Kidney capillary endothelial cell (primary cell): Measurements from ENCODE around the gene WNT7A.
"Not testable (repeated sequence)": the region's sequence is repeated elsewhere in the genome, so short reads cannot be mapped to it uniquely, and the experiment has no call there.

Source experiments
- DNase-seq: peaks from one replicate; pipeline ENCODE4 v3.0.0-alpha.2; 2018; ENCODE audit warnings: low spot score

WNT7A gene

DNA sequence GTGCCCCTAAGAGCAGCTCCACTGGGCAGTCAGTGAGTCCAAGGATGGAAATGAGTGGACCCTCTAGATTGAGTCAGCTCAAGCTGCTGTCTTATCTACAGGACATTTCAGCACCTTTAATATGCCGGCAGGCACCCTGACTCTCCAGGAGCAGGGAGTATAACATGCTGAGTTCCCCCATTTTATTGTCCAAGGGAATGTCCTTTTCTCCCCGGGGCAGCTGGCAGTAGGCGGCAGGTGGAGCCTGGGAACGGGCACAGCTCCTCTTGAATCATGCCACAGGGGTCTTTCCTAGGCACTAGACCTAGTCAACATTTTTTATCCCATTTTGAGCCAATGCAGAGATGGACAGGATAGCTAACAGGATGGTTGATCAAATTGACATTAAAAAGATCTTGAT is 14.8 kb downstream of the WNT7A start:
- DNase-seq, result no peak

DNA sequence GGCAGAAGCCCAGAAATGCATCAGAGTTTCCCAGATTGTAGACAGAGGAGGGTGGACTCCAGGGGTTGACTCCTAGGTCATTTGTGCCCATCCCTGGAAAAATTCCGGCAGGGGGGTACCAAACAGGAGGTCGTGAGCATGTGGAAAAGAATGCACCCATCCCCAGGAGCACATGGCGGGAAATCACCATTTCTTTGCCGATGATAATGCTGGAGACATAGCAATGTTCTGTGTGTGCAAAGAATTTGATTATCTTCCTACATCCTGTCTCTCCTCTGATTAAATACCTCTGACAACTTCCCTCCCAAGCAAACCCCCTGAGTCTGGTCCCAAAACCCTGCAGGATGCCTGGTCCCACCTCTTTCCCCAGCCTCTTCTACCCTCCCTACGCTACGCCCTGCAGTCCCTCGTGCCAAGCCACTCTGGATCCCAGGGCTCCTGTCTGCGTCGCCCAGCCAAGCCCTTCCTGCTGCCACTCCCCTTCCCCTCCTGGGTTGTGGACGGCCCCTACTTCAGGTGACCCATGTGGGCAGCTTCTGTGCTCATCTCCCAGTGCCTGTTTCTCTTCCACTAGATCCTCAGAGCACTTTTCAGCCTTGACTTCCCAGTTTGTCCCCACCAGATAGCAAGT is 15.8 kb downstream of the WNT7A start:
- no peak for DNase-seq

DNA sequence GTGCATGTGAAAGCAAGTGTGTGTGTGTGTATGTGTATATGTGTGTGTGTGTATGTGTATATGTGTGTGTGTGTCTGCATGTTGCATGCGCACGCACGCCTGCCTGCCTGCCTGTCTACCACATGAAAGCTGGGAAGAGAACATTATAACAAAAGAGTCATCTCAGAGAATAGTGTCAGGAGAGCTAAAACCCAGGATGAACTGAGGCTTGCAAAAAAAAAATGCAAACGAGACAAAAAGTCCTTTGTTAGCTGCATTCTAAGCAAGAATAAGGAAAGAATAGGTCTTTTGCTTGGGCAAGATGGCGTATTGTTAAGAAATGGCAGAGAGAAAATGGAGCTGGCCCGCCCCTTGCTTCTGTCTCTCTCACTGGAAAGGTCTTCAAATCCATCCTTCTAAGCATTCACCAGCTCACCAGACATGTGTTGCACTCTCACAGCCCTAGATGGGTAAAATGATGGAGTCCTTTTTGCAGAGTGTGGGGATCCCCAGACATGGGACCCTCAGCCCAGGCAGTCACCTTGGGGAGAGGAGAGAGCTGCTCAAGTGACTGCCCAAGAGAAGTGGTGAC is 16.4 kb downstream of the WNT7A start:
- DNase-seq, result no peak

DNA sequence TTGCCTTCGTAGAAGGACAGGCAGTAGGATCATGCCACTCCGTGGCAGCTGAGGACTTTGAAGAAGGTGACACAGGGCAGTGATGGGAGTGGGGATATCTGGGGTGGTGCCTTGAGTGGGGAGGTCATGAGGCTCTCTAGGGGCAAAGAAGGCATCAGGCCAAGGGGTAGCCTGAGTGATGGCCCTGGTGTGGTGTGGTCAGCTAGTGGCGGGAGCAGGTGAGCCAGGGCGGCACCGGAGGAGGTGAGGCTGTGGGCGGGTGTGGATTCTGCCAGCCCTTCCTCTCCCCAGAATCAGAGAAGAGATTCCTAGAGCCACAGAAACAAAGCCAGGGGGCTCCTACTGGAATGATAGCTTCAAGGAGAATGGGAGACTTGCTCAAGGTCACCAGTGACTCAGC is 18.4 kb downstream of the WNT7A start:
- no peak for DNase-seq

DNA sequence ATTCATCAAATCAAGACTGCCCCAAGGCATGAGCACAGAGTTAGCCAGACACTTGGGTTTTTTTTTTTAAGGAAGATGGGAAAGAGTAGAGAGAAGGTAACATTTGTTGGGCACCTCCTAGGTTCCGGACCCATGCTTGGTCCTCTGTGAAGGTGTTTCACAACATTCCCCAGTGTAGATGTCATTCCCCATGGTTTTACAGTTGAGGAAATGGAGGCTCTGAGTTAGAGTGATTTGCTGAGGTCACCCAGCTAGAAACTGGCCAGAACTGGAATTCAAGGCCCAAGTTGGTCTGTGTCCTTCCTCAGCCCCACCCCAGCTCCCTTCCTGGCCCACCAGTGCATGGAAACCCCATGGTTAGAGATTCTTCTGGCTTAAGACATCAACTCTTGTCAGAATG is 19.9 kb downstream of the WNT7A start:
- DNase-seq, result no peak

DNA sequence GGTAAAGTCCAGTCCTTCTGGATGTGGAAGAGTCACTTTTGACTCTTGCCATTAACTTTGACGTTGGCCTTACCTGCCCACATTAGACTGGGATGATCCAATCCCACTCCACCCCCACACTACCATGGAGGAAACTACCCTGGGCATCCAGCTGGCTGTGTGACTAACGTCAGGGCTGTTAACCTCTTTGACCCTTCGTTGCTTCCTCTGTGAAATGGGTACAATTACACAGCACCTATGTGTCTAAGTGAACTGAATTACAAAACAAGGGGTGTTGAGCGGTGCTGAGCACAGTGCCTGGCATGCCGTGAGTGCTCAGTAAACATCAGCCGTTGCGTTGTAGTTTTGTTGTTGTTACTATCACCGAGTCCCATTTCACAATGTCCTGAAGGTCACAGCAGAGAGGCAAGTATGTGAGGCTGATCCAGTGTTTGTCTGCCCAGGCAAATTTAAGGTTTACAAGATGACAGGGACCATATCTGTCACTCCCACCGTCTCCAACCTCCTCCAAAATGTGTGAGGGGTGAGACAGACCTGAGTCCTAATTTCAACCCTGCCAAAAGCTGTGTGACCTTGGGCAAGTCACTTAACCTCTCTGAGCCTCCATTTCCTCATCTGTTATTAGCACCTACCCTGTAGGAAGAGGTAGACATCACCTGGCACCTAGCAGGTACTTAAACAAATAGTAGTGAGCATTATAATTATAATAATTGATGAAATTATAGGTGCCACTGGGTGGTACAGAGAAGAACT is 20.9 kb downstream of the WNT7A start:
- DNase-seq, result no peak

DNA sequence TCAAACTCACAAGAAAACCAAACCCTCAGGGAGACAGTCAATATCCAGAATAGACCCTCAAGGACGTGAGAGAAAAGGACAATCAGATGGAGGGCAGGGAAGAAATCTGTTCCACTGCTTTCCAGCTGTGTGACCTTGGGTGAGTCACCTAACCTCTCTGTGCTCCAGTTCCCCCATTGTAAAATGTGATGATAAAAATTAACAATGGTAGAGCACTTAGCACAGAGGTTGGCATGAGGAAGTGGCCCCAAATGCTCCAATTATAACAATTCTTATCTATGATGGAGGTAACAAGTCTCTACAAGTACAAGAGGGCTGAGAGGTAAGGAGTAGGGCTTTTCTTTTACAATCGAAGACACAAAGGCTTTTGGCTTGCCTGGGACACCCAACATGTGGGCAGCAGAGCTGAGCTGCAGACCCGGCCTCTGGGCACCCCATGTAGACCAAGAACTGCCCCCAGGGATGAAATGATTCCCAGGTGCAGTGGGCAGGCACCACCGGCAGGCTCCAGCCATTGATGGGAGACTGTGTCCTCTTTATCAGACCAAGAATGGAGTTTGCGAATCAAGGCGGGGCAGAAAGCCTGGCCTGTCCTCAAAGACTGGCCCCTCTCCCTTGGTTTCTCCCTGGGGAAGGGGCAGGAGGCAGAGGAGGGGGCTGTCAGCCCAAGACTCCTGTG is 22.0 kb downstream of the WNT7A start:
- no peak for DNase-seq

DNA sequence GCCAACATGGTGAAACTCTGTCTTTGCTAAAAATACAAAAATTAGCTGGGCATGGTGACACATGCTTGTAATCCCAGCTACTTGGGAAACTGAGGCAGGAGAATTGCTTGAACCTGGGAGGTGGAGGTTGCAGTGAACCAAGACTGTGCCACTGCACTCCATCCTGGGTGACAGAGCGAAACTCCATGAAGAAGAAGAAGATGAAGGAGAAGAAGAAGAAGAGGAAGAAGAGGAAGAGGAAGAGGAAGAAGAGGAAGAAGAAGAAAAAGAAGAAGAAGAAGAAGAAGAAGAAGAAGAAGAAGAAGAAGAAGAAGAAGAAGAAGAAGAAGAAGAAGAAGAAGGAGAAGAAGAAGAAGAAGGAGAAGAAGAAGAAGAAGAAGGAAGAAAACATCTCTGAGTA is 23.2 kb downstream of the WNT7A start:
- not testable (repeated sequence) for DNase-seq

DNA sequence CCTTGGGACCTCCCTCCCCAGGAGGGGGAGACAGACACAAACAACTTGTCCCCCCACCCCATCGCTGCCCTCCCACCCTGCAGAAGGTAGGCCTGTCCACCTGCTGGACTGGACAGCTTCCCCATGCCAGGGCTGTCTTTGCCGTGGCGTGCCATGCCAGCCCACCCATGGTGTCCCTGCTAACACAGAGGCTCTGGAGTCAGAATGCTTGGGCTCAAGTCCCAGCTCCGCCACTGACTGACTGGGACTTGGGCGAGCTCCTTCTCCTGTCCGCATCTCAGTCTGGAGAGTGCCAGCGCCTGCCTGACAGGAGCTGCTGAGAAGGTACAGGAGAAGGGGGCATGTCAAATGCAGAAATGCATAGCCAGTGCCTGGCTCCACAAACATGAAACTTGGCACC is 23.9 kb downstream of the WNT7A start:
- no peak for DNase-seq

DNA sequence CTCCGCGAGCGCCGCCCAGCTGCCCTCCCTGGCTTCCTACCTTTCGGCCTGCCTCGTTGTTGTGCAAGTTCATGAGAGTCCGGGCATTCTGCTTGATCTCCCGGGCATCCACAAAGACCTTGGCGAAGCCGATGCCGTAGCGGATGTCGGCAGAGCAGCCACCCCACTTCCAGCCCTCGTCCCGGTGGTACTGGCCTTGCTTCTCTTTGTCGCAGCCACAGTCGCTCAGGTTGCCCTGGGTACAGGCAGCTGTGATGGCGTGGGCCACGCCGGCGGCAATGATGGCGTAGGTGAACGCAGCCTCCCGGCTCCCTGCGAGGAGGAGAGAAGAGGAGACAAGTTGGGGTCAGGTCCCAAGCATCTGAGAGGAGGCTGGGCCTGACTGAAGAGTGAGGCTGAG is 25.4 kb downstream of the WNT7A start:
- DNase-seq, result no peak

DNA sequence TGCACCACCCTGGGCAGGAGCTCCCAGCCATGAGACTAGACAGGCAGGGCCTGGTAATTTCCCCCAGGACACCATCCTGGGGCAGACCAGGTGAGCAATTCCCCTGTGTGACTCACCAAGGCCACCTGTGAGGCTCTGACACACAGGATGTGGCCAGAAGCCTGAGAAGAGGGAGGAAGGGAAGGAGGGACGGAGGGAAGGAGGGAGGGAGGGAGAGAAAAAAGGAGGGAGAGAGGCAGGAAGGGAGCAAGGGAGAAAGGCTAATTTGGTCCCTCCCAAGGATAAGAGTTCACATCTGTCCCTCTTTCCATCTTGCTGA is 25.9 kb downstream of the WNT7A start:
- DNase-seq, result no peak

DNA sequence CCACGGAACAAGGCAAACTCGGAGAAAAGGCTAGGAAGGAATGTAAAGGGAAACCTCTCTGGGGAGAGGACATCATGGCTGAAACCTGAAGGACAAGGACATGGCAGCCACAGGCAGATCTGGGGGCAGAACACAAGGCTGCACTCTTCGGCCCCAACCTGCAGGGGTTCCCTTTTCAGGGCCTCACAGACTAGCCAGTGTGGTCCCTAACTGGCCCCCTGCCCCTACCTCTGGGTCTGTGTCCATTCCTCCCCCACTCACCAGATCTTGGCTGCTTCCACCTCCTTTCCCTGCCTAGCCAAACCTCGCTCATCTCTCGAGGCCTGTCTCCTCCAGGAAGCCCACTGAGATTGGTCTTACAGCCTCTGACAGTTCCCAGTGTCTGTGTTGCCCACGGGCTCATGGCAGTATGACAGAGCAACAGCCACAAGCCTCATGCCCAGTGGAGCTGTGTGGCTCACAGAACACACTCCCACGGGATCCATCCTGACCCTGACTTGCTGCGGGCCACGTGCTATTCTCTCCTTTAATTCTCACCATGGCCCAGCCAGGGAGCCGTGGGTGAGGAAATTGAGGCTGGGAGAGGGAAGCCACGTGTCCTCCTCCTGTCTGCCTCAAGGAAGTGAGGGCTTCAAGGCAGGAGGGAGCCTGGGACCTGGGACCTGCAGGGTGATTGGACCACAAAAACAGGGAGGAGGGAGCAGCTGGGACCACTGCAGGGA is 26.5 kb downstream of the WNT7A start:
- DNase-seq, result no peak

DNA sequence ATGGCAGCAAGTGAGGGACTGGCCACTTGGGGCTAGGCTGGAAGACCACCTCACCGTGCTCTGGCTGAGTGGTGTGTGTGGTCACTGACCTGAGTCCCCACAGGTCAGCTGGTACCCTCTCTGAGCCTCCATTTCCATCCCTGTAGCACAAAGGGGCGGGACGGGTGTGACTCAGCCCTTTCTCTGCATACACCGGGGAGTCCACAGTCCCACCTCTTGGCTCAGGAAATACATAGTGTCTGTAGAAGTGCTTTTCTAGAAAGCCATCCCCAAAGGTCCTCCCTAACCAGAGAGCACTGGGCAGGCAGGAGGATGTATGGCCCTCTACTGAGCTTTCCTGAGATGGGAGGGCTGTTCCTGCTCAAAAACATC is 27.2 kb downstream of the WNT7A start:
- no peak for DNase-seq

DNA sequence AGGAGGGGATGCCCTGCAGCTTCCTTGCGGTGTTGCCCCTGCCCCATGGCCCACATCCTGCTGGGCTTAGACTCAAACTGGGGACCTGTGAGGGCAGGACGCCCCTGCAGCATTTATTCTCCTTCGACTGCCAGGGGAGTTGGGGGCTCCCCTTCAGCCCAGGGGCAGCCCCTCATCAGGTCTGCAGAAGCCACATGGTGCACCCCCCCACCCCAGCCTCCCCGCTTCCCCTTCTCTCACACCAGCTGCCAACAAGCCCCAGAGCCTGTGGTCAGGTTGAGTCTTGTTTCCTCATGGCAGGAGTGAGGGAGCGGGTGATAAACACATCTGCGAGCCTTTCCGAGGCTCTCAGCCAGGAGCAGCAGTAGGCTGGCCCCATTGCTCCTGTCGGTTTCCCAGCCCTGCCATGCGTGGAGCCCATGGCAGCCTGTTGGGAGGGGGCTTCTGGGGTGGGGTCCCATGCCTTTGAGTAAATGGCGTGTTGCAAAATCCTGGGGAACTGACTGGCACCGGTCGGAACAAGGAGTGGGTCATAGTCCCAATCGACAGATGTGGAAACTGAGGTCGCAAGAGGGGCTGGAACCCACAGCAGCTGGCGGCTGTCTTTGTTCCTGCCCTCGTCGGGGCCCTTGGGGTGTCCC is 27.8 kb downstream of the WNT7A start:
- DNase-seq, result no peak

DNA sequence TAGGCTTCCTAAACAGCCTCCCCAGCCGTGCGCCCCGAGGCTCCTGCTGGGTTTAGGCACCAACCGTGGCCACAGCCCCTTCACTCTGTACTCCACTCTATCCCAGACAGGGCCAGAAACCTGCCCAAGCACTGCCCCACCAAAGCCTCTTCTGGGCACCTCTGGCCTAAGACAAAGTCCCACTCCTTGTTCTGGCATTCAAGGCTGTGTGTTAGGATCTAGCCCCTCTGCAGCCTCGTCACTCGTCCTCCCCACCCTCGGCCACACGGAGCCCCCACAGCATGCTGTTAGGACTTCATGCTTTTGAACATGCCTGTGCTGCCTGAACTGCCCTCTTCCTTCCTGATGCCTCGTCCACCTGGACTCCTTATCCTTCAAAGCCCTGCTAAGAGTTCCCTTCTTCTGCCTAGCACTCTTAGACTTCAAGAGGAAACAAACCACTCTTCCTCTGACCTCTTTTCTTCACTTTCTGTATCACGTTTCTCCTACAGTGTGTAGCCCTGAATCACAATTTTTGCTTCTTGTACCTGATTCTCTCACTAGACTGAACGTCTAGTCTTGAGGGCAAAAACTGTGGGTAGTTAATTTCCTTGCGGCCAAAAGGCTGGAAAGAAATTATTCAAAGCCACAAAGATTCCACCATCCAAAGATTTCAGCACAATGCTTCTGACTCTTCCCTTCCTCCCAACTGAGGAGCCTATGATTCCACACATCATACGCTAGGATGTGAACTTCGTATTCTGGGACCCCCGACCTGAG is 28.6 kb downstream of the WNT7A start:
- DNase-seq, result no peak

DNA sequence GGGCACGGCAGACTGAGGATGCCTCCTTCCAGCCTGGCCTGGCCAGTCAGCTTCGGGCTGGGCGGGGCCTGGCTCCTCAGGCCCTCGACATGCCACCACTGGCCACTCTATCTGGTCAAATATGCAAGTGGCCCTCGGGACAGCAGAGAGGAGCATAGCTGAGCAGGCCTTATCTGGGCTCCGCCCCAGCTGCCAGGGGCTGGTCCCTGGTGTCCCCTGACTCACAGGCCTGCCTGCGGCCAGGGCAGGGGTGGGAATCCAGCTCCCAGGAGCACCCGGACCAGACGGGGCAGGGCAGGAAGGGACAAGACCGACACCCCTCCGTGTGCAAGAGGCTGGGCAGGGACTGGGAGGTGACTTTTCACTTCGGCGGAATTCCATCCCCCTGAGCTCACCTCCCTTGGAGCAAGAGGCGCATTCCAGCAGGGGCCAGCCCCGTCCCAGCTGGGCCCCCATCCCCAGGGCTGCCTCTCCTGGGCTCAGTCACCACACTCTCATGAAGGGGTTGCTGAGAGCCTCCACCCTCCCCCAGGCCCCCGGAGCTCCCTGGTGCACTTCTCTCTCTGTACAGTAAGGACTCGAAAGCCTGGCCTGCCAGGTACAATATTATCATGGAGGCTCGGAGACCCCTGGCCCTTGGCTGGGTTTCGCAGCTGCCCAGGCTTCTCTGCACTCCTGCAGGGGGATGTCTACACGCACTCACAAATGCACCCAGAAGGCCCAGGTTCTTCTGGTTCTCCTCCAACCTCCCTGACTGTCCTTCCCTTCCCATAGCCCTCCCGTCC is 29.5 kb downstream of the WNT7A start:
- DNase-seq, result no peak

DNA sequence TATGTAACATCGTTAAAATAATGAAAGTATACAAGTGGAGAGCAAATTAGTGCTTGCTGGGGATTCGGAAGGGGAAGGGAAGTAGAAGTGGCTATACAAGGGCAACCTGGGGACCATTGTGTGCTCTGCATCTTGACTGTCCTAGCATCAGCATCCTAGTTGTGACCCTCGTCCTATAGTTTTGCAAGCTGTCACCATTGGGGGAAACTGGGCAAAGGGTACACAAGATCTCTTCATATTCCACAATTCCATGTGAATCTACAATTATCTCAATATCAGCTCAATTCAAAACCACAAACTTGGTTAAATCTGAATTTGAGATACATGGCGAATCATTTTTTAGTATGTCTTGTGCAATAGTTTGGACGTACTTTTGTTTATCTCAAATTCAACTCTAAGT is 30.9 kb downstream of the WNT7A start:
- no peak for DNase-seq

DNA sequence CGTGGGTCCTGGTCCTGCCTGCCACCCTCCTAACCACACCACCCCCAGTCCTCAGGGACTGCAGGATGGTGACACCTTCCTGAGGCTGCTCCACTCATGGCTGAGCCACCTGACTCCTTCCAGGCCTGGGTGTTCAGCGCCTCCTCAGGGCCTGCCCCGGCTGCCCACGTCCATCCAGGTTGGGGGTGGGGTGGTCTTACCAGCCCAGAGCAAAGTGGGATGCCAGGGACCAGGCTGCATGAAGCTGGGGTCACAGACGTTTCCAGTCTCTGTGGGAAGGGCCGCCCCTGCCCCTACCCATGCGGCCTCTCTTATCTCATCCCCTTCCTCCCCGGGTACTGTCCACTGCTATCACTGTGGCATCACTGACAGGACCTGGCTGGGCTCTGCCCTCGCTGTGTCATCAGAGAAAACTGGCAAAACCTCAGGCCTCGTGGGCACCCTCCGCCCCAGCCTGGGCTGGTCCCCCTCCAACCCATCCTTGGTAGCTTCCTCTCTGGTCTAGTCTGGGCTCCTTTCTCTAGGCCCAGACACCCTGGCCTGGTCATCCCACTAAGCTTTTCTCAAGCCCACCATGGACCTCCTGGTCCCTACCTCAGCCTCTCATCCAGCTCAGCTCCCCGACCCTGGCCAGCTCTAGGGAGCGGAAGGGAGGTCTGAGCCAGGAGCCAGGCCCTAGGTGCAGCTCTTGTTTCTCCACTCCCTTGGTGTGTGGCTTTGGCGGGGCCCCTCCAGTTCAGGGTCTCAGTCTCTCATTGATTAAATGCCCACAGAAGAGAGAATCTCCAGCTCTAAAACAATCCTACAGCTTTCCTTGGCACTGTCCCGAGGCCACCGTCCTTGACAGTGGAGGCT is 32.9 kb downstream of the WNT7A start:
- no peak for DNase-seq

DNA sequence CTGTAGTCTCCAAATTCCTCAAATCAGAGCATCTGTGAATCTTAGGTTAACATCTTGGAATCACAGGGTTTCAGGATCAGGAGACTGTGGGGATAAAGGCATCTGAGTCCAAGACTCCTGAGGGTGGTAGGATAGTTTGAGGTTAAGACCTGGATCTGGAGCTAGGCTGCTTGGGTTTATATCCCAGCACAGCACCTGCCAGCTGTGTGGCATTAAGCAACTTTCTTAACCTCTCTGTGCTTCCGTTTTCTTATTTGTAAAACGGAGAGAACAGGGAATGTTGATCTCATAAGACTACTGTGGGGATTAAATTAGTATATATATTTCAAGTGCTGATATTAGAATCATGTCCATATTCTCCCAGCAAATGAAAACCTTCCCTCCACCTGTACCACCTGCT is 33.6 kb downstream of the WNT7A start:
- DNase-seq, result no peak

DNA sequence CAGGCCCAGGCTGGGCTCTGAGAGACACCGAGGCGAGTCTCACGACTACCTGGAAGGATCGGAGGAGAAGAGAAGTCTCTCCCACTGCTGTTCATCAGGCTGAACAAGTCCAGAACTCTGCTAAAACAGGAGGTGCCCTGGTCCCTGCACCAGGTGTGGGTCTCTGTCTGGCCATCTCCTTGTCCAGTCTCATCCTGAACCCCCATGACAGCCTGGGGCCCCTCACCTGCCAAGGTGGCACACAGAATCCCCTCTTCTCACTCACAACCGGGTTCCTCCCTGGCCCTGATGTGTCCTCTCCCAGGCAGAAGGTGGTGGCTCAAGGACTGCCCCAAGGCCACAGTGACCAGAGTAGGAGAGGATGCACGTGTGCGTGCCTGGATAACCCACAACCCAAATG is 34.1 kb downstream of the WNT7A start:
- no peak for DNase-seq
